RWPE2 (cell line): ENCODE data around the gene TTYH1.
"Not testable (repeated sequence)": the region's sequence is repeated elsewhere in the genome, so short reads cannot be mapped to it uniquely, and the experiment has no call there.

Experiments used
- ATAC-seq: fragments of 200-7000 bp; cut with Tn5 transposase; 3 replicates; pipeline ENCODE4 v1.9.1; 2021; ENCODE audit warnings: low read depth
- DNase-seq: peaks from one replicate; pipeline ENCODE4 v3.0.0-alpha.2; 2020; ENCODE audit warnings: low spot score
- H3K27ac ChIP-seq: fragments of 450-650 bp; 2 replicates; pipeline ENCODE4 v1.5.1; 2017; ENCODE audit warnings: mild to moderate bottlenecking; ENCODE audit not compliant: poor library complexity, severe bottlenecking
- H3K27me3 ChIP-seq: fragments of 250-450 bp; sonication (Bioruptor Pico); 2 replicates; pipeline ENCODE4 v1.5.1; 2021; ENCODE audit warnings: mild to moderate bottlenecking, moderate library complexity; ENCODE audit not compliant: insufficient read depth, poor library complexity, severe bottlenecking
- H3K36me3 ChIP-seq: fragments of 250-450 bp; sonication (Bioruptor Pico); 2 replicates; pipeline ENCODE4 v1.5.1; 2020; ENCODE audit warnings: low read depth, mild to moderate bottlenecking, moderate library complexity
- H3K4me1 ChIP-seq: fragments of 250-450 bp; sonication (Bioruptor Pico); 2 replicates; pipeline ENCODE4 v1.5.1; 2021; ENCODE audit warnings: mild to moderate bottlenecking, moderate library complexity; ENCODE audit not compliant: insufficient read depth, poor library complexity, severe bottlenecking
- H3K4me3 ChIP-seq: fragments of 250-450 bp; sonication (Bioruptor Pico); 2 replicates; pipeline ENCODE4 v1.5.1; 2021; ENCODE audit warnings: mild to moderate bottlenecking, moderate library complexity; ENCODE audit not compliant: severe bottlenecking
- H3K9me3 ChIP-seq: fragments of 250-450 bp; sonication (Bioruptor Pico); 2 replicates; pipeline ENCODE4 v1.5.1; 2021; ENCODE audit warnings: mild to moderate bottlenecking, moderate library complexity; ENCODE audit not compliant: severe bottlenecking
- CTCF ChIP-seq: fragments of 450-650 bp; IDR thresholded peaks from one replicate; pipeline ENCODE4 v1.5.1; 2017; ENCODE audit warnings: mild to moderate bottlenecking, moderate library complexity; ENCODE audit not compliant: poor library complexity, severe bottlenecking

The TTYH1 gene

GRCh38 chr19:54373781-54374631 lies 41.3 kb upstream of the TTYH1 start:
- no peak overlapping the region for H3K4me3 ChIP-seq
- H3K27ac ChIP-seq, result no peak overlapping the region
- H3K4me1 ChIP-seq, result no peaks in the 10 kb centered on the region
- no peaks in the 10 kb centered on the region for H3K9me3 ChIP-seq
- ATAC-seq (no peak), DNase-seq (no peak)
- no peak for TF ChIP-seq CTCF
- no peaks in the 10 kb centered on the region for H3K27me3 ChIP-seq
- H3K36me3 ChIP-seq, result no peaks in the 10 kb centered on the region

- H3K9me3 ChIP-seq, H3K4me1 ChIP-seq, H3K27me3 ChIP-seq, H3K36me3 ChIP-seq, ATAC-seq, H3K4me3 ChIP-seq, H3K27ac ChIP-seq, DNase-seq: not testable (repeated sequence)
Observed at GRCh38 chr19:54375181-54375938, 39.9 kb upstream of the TTYH1 start.

- Histone ChIP-seq H3K4me3 (no peak overlapping the region), H3K4me1 (no peaks in the 10 kb centered on the region), H3K9me3 (no peaks in the 10 kb centered on the region), H3K36me3 (no peaks in the 10 kb centered on the region), H3K27me3 (no peaks in the 10 kb centered on the region), H3K27ac (no peak overlapping the region)
- ATAC-seq (no peak), DNase-seq (no peak)
- no peak for TF ChIP-seq CTCF
Observed at GRCh38 chr19:54376610-54377285, 38.5 kb upstream of the TTYH1 start.

- TF ChIP-seq CTCF, result no peak
- no peaks in the 10 kb centered on the region for H3K36me3 ChIP-seq
- ATAC-seq (no peak), DNase-seq (no peak)
- no peaks in the 10 kb centered on the region for H3K27me3 ChIP-seq
- H3K4me3 ChIP-seq, result no peak overlapping the region
- no peaks in the 10 kb centered on the region for H3K4me1 ChIP-seq
- no peaks in the 10 kb centered on the region for H3K9me3 ChIP-seq
- H3K27ac ChIP-seq, result no peak overlapping the region
Observed at GRCh38 chr19:54379187-54379678, 36.0 kb upstream of the TTYH1 start.

GRCh38 chr19:54380897-54381296 lies 34.4 kb upstream of the TTYH1 start:
- TF ChIP-seq CTCF, result no peak
- H3K27ac ChIP-seq, result no peak overlapping the region
- DNase-seq, result no peak
- ATAC-seq, result no peak
- H3K9me3 ChIP-seq, result no peaks in the 10 kb centered on the region
- no peaks in the 10 kb centered on the region for H3K4me1 ChIP-seq
- H3K27me3 ChIP-seq, result peaks cover 3% of the 10 kb centered on the region
- H3K4me3 ChIP-seq, result no peak overlapping the region
- H3K36me3 ChIP-seq, result no peaks in the 10 kb centered on the region

GRCh38 chr19:54382041-54382440 lies 33.2 kb upstream of the TTYH1 start:
- not testable (repeated sequence) for H3K4me1 ChIP-seq, DNase-seq, H3K4me3 ChIP-seq, H3K9me3 ChIP-seq, H3K27ac ChIP-seq, H3K36me3 ChIP-seq, ATAC-seq, H3K27me3 ChIP-seq
